GM18498 (cell line): ENCODE results near the gene AFAP1.

Experiments
- ATAC-seq: cut with Tn5 transposase; IDR thresholded peaks from one replicate; pipeline ENCODE4 v1.9.1; 2021; ENCODE audit warnings: mild to moderate bottlenecking, moderate library complexity; ENCODE audit not compliant: unreplicated experiment

The AFAP1 gene

DNA sequence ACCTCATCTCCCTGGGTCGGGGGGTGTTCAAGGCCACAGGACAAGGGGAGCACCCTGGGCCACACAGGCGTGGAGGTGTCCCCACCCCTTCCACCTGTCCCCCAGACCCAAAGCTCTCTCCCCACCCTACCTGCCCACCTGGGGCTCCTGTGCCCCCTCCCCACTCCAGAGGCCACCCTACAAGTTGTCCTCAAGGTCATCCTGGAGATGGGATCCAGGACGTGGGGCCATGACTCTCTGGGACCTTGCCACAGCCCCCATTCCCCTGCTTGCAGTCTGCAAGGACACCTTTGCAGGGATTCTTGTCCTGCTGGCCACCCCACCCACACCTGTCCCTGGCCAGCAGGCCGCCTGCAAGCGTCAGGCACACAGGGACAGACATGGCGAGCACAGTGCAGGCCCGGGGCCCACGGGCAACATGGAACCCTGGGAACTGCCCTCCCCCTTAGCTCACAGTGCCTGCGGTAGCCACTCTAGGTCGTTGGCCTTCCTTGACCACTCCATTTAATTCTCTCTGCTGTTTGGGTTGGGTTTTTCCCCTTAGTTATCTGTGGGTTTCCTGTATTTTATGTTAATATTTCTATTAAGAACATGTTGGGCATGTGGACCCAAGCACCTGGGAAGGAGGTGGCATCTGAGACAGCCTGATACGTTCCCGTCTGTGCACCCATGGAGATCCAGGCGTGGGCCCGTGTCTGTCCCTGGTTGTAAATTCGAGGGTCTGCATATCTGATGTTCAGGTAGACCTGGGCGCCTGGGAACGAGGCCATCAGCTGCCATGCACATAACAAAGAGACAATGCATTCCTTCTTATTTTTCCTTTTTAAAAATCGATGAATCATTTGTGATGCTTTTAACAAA lies 197.5 kb downstream of the AFAP1 start:
- ATAC-seq = no peak

- ATAC-seq = no peak
These were observed 198.7 kb downstream of the AFAP1 start for GRCh38 chr4:7740866-7741525.

DNA sequence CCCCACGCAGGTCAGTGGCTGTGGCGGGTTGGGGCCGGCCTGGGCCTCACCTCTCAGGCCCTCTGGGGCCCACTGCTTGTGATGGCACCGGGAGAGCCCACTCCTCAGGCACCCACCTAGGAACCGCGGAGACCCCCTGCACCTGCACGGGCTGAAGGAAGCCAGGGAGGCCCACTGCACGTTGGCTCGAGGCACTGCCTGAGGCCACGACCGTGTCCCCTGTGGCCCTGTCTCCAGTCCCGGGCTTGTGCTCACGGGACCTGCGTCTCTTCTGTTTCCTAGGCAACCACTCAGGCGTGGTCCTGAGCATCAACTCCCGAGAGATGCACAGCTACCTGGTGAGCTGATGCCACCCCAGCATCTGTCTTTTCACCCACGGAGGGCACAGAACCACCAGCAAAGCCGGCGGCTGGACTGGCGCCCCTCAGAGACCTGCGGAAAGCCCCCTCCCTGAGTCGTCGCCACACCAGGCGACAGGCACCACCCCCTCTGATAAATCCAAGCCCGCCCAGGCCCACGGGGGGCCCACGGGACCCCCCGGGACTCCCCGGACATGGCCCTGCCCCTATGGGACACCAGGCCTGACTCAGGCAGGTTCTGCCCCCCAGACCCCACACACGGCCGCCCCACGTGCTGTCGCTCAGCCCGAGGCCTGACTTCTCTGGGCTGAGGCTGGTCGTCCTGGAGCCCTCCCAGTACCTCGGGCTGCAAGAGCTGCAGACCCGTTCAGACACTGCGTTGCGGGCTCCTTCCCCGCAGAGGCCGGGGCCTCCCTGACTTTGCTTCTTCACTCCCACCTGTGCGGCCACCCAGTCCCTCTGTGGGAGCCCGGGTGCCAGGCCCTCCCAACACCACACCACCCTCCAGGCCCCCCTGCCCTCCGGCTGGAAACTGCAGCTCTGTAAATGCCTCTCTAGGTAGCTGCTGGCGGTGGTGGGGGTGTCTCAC lies 199.5 kb downstream of the AFAP1 start:
- ATAC-seq = no peak

DNA sequence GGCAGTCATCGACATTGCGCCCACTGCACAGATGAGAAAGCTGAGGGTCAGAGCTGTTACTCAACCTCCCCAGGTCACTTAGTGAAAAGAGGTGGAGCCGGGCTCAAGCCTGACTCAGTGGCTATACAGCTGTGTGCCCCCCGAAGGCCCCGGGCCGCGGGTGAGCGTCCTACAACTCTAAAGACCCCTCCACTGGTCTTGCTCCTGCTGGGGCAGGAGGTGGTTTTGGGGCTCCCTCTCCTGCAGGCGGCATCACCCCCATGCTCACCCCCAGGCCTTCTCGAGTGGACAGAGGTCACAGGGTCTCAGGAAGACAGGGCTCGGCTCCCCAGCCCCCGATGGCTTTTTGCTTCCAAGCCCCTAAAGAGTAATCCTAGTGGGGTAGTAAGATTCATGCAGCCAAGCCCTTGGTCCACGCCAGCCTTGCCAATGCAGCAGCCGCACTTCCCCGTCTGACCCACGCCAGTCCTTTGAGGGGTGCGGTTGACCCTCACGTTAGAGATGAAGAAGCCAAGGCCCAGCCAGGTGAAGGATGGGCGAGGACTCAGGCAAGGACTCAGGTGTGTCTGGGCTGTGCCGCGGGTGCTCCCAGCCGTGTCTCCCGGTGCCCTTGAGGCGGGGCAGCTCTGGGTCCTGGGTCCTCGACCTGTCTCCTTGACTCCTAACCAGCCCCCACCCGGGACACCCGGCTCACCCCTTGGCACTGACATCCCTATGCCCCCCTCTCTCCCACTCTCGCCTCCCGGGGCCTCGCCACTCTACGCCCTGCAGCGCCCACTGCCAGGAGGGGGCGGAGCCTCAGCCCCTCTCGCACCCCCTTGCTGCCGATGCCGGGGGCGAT lies 200.4 kb downstream of the AFAP1 start:
- ATAC-seq = no peak

DNA sequence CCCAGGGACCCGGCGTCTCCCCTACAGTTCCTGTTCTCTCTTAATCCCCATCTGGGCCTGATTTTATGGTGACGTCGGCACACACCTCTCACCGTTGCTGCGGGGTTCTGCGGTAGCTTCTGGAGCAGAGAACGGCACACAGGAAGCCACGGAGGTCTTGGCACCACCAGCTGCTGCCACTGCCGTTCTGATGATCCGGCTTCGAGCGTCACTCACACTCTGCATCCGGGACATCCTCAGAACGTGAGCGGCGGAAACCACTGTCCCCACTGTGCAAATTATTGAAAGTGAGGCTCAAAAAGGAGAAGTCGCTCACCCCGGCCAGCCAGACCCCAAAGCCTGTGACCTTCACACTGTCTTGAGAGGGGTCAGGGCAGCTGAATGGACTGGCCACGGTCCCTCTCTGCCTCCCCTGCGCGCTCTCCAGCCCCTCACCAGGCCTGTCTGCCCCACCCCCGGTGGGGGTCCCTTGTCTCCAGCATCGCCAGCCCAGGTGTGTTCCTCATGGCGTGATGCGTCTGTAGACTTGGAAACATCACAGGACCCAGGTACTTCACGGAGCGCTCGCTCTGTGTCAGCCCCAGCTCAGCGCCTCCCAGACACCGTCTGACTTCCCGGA lies 201.1 kb downstream of the AFAP1 start:
- ATAC-seq = no peak

DNA sequence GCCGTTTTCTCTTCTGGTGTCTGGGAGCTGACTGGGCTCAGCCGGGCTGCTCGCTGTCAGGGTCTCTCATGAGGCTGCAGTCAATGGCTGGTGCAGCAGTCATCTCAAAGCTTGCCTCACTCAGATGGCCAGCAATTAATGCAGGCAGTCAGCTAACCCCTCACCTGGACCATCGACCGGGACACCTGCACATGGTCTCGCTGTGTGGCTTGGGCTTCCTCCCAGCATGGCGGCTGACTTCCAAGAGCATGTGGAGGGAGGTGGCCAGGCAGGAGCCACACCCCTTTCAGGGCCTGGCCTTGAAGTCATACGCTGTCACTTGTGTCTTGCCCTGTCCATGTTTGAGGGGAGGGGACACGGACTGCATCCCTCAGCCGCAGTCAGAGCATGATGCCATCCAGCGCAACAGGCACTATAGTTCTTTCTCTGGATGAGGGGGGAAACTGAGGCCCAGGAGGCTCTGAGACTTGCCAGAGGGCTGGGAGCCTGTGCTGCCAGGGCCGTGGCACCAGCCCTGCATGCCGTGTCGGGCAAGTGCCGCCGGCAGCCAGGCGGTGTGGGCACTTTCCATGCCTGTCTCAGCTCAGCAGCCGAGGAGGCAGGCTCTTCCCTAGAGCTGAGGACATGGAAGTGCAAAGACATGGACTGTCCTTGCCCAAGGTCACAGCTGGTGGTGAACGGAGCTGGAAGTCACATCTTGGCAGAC lies 201.8 kb downstream of the AFAP1 start:
- no peak for ATAC-seq

- no peak for ATAC-seq
These were observed 202.4 kb downstream of the AFAP1 start for GRCh38 chr4:7737268-7737645.

DNA sequence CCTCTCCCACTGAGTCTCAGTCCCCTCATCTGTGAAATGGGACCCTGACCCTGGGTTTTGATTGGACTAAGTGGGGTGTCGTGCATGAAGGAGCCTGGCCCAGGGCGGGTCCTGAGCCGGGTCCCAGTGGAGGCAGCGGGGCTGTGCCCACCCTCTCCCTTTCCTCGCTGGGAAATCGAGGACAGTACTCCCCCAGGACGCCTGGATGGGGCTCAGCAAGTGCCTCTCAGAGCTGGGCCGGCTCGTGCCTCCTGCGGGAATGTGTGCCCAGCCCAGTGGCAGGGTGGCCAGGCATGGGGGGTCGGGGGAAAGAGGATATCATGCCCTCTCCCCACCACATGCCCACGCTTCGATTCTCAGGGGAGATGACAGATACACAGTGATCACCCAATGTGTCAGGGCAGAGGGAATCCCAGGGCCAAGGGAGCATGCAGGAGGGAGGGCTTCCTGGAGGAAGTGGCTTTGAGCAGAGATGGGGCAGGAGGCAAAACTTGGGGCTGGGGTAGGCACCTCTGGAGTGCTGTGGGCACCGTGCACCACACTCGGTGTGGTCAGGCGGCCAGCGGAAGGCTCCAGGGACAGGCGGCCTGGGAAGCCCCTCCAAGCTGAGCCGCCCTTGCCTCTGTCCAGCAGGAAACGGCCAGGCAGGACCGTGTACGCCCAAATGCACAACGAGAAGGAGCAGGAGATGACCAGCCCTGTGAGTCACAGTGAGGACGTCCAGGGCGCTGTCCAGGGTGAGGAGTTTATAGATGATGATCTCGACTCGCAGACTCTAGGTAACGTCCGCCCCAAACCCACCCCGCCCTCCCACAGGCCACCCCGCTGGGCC lies 203.0 kb downstream of the AFAP1 start:
- no peak for ATAC-seq

DNA sequence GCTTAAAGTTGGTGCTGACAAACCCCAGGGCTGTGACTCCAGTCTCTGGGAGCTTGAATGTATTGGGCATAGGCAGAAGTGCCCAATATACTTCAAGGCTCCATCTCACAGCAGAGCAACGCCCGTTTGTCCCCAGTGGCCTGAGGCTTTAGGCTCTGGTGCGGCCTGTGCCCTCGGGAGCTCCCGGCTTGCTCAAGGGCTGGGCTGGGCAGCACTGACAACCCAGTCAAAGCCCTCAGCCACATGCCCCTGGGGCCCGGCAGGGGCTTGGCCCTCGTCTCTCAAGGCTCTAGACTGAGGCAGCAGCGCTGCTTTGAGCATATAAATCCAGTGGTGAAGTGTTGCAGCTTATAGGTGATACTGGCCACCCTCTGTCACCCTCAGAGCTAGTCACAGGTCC lies 203.7 kb downstream of the AFAP1 start:
- ATAC-seq = no peak

GRCh38 chr4:7735395-7735794 lies 204.3 kb downstream of the AFAP1 start:
- no peak for ATAC-seq

- ATAC-seq = no peak
These were observed 204.9 kb downstream of the AFAP1 start for GRCh38 chr4:7734651-7735260.

DNA sequence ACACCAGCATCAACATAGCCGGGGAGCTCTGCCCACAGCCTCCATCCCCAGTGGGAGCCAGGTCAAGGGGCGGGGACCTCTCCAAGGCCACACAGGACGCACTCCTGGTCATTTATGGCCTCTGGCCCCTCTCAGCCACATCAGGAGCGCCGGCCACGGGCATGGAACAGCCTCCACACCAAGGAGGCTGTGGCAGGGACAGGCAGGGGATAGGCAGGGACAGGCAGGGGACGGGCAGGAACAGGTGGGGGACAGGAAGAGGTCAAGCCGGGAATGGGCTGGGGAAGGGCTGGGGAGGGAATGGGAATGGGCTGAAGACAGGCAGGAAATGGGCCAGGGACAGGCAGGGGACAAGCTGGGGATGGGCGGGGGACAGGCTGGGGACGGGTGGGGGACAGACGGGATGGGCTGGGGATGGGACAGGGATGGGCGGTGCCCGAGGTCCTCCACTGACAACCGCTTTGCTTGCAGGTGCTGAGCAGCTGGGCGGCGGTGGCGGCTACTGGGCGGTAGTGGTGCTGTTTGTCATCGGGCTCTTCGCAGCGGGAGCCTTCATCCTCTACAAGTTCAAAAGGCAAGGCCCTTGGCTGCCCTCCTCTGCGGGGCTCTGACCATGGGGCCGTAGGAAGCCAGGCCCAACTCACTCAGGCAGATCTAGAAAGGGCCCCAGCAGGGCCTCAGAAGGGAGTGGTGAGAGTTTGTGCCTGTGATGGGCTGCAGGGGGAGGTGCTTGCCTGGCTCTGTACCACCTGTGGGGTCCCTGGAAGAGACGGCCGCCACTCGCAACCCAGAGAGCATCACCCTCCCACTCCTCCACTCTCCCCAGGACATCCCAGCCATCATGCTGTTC lies 205.6 kb downstream of the AFAP1 start:
- no peak for ATAC-seq

DNA sequence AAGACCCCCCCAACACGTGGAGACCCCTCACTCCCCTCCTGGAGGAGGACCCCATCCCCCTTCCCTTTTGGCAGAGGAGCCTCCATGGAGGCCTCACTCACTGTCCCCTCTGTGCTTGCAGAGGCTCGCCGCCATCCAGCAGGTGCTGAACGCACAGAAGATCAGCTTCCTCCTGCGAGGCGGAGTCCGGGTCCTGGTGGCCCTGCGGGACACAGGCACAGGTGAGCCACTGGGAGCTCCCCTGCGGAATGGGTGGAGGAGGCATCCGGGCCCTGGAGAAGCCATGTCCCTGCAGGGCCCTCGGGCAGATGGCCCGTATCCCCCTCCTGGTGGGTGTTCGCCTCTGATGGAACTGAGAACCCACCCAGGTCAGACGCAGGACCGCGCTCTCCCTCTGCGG lies 206.5 kb downstream of the AFAP1 start:
- no peak for ATAC-seq

GRCh38 chr4:7732263-7732662 lies 207.4 kb downstream of the AFAP1 start:
- no peak for ATAC-seq

DNA sequence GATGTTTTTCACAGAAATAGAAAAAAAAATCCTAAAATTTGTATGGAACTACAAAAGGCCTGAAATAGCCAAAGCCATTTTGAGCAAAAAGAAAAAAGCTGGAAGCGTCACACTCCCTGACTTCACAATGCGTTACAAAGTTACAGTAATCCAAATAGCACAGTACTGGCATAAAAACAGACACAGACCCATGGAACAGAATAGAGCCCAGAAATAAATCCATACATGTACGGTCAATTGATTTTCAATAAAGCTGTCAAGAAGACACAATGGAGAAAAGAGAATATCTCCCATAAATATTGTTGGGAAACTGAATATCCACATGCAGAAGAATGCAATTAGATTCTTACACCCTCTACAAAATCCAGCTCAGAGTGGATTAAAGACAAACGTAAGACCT lies 208.2 kb downstream of the AFAP1 start:
- ATAC-seq = no peak

DNA sequence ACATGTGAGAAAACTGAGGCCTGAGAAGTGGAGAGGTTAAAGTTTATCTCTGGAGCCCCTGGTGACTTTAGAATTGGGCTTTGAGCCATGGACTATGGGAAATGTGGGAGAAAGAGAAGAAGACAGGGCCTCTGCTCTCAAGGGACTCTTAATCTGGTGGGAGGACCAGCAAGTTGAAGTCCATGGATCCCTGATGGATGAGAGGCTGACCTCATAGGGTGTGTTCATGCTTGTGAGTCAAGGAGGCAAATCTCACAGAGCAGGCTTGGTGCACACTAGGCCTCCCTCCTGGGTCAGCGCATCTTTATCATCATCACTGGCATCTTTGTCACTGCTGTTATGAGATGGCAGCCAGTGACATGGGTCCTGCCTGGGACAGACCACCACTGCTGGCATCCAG lies 211.9 kb downstream of the AFAP1 start:
- no peak for ATAC-seq
